BLaER1 treated with 17β-estradiol and CSF1 and Interleukin-3, amounts not matched to agents 10 nM and 100 nM (cell line): Measurements from ENCODE around the gene KRTAP4-7.
"Not testable (repeated sequence)": the region's sequence is repeated elsewhere in the genome, so short reads cannot be mapped to it uniquely, and the experiment has no call there.

Experiments
- H3K27ac ChIP-seq, 11 experiments: shearing (Covaris generic); formaldehyde crosslinking; 2 replicates each; pipeline ENCODE4 v1.8.1; 2022
- H3K27me3 ChIP-seq, 11 experiments: shearing (Covaris generic); formaldehyde crosslinking; 2 replicates each; pipeline ENCODE4 v1.8.1; 2022
- H3K36me3 ChIP-seq, 11 experiments: shearing (Covaris generic); formaldehyde crosslinking; 2 replicates each; pipeline ENCODE4 v1.8.1; 2022
- H3K4me1 ChIP-seq, 10 experiments: shearing (Covaris generic); formaldehyde crosslinking; 2 replicates each; pipeline ENCODE4 v1.8.1; 2022
- H3K4me2 ChIP-seq, 11 experiments: shearing (Covaris generic); formaldehyde crosslinking; 2 replicates each; pipeline ENCODE4 v1.8.1; 2022
- H3K4me3 ChIP-seq, 10 experiments: shearing (Covaris generic); formaldehyde crosslinking; 2 replicates each; pipeline ENCODE4 v1.8.1; 2022
- H3K9ac ChIP-seq, 11 experiments: shearing (Covaris generic); formaldehyde crosslinking; 2 replicates each; pipeline ENCODE4 v1.8.1; 2022
- H3K9me3 ChIP-seq, 11 experiments: shearing (Covaris generic); formaldehyde crosslinking; replicated peaks in 1 of 11; 2 replicates each; pipeline ENCODE4 v1.8.1; 2022
- H4K20me1 ChIP-seq, 11 experiments: shearing (Covaris generic); formaldehyde crosslinking; 2 replicates each; pipeline ENCODE4 v1.8.1; 2022
- Cebpa-rat ChIP-seq, 11 experiments: shearing (Covaris generic); IDR thresholded peaks; 2 replicates each; pipeline ENCODE4 v1.8.1; 2022

KRTAP4-7 gene

GRCh38 chr17:41096055-41096454, 12.1 kb downstream of the KRTAP4-7 start:
- no peak for TF ChIP-seq Cebpa-rat (IDR thresholded peaks at IDR 0.05)
- Histone ChIP-seq H3K4me2 (no peak overlapping the region), H3K4me1 (peaks cover 9 to 11% (median 11%) of the 10 kb centered on the region in 10 experiments), H3K27ac (no peak overlapping the region), H3K9me3 (peaks cover 19 to 35% (median 29%) of the 10 kb centered on the region in 11 experiments), H4K20me1 (no peaks in the 10 kb centered on the region), H3K9ac (no peak overlapping the region), H3K27me3 (no peaks in the 10 kb centered on the region), H3K36me3 (no peaks in the 10 kb centered on the region), H3K4me3 (no peak overlapping the region)

GRCh38 chr17:41098042-41098441, 14.1 kb downstream of the KRTAP4-7 start, which contains the start of gene KRTAP4-8:
TSS of gene KRTAP4-8 (minus strand) at chr17:41098142. CDS start at chr17:41098084, 58 bp downstream.
- Histone ChIP-seq H3K4me1 (peaks cover 9 to 11% (median 11%) of the 10 kb centered on the region in 10 experiments), H3K27me3 (no peaks in the 10 kb centered on the region), H3K4me2 (no peak within 1 kb of the TSS), H3K27ac (no peak within 1 kb of the TSS), H4K20me1 (no peaks in the 10 kb centered on the region), H3K4me3 (no peak within 1 kb of the TSS), H3K9ac (no peak within 1 kb of the TSS), H3K9me3 (peaks cover 13 to 17% (median 14%) of the 10 kb centered on the region in 11 experiments), H3K36me3 (no peaks in the 10 kb centered on the region)
- TF ChIP-seq Cebpa-rat (IDR thresholded peaks at IDR 0.05), result no peak

DNA sequence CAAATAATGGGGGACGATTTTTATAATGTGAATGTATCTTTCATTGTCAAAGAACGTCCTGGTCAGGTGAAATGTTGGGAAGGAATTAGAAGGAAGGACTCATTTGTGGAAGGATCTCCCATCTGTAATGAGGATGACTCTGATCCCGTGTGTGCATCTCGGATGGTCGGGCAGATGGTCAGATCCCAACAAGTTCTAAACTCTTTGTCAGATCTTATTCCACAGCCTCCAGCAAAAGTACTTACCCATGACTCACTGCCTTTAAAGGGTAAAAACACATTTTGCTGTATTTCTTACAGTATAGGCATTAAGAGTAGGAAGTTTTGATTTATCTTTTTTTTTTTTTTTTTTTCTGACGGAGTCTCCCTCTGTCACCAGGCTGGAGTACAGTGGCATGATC, 14.5 kb downstream of the KRTAP4-7 start:
- TF ChIP-seq Cebpa-rat (IDR thresholded peaks at IDR 0.05), result no peak
- H3K9ac ChIP-seq, result no peak overlapping the region
- no peak overlapping the region for H3K27ac ChIP-seq
- no peaks in the 10 kb centered on the region for H3K36me3 ChIP-seq
- no peak overlapping the region for H3K4me2 ChIP-seq
- no peak overlapping the region for H3K4me3 ChIP-seq
- H3K27me3 ChIP-seq, result no peaks in the 10 kb centered on the region
- H3K4me1 ChIP-seq, result peaks cover 9 to 11% (median 11%) of the 10 kb centered on the region in 10 experiments
- no peaks in the 10 kb centered on the region for H4K20me1 ChIP-seq
- H3K9me3 ChIP-seq, result peaks cover 8 to 13% (median 10%) of the 10 kb centered on the region in 11 experiments

DNA sequence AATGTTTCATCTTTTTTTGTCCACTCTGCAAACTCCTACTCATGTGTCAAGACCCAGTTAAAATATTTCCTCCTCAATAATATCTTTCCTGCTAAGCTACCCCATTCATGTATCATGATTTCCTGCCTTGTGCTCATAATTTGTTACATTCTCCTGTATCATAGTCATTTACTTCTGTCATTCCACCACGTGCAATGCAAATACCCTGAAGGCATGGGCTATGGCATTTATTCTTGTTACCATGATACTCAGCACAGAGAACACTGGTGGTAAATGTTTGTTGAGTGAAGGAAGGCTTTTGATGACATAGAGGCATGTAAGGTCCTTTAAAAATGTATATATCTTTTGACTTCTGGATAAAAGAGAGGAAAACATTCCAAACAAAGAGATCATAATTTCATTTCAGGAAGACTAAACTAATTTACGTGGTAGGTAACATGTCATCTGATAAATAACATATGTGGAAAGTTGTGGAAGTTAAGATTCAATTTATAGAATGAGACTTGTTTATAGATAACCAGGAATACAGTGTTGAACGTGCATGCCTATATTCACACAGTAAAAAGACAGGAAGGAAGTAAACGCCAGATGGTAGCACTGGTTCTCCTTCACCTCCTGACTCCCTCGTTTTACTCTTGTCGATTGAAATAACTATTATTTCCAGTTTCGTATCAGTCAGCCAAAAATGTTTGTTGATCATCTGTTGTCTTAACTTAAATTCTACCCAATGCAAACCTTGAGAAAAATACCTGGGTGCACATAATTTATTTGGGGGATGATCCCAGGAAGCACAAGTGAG, 15.9 kb downstream of the KRTAP4-7 start:
- H3K9ac ChIP-seq, H4K20me1 ChIP-seq, H3K27me3 ChIP-seq, H3K27ac ChIP-seq, H3K9me3 ChIP-seq, H3K36me3 ChIP-seq, H3K4me3 ChIP-seq: not testable (repeated sequence)
- Histone ChIP-seq H3K4me1 (peaks cover 9 to 11% (median 11%) of the 10 kb centered on the region in 10 experiments), H3K4me2 (peak overlapping the region in 10 of 11 experiments; percentile 34 to 72 (median 45); a peak in 17 of 22 replicates)

DNA sequence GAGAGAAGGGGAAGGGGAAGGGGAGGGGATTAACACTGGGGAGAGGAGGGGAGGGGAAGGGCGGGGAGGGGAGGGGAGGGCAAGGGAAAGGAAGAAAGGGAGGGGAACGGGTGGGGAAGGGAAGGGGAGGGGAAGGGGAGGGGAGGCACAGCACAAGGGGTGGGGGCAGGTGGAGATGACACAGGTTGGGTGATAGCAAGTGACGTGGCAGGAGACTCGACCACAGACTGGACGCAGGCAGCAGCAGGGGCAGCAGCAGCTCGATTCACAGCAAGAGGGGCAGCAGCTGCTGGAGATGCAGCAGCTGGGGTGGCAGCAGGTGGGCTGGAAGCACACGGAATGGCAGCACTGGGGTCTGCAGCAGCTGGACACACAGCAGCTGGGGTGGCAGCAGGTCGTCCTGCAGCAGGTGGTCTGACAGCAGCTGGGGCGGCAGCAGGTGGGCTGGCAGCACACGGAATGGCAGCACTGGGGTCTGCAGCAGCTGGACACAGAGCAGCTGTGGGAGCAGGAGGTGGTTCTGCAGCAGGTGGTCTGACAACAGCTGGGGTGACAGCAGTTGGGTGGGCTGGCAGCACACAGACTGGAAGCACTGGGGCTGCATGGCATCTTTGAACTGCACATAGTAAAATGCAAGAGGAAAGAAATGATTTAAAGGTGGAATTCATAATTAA, 17.8 kb downstream of the KRTAP4-7 start, which contains the start of gene KRTAP4-16:
Gene KRTAP4-16 (minus strand): TSS at position 624 of the 674 bp plus-strand sequence. CDS start 0 bp downstream, at position 624.
- H3K4me2 ChIP-seq, result no peak within 1 kb of the TSS
- H3K36me3 ChIP-seq, result no peaks in the 10 kb centered on the region
- H4K20me1 ChIP-seq, result no peaks in the 10 kb centered on the region
- no peaks in the 10 kb centered on the region for H3K27me3 ChIP-seq
- H3K9ac ChIP-seq, result no peak within 1 kb of the TSS
- peaks cover 9 to 11% (median 11%) of the 10 kb centered on the region in 10 experiments for H3K4me1 ChIP-seq
- H3K9me3 ChIP-seq, result no peaks in the 10 kb centered on the region; a peak in 2 of 22 replicates
- TF ChIP-seq Cebpa-rat (IDR thresholded peaks at IDR 0.05), result no peak
- no peak within 1 kb of the TSS for H3K4me3 ChIP-seq
- H3K27ac ChIP-seq, result no peak within 1 kb of the TSS

GRCh38 chr17:41103896-41104295, 19.9 kb downstream of the KRTAP4-7 start:
- Histone ChIP-seq H3K36me3 (no peaks in the 10 kb centered on the region), H3K27ac (no peak overlapping the region), H3K9ac (no peak overlapping the region), H3K9me3 (peaks cover 0 to 13% (median 3%) of the 10 kb centered on the region in 11 experiments; a peak in 5 of 22 replicates), H3K4me1 (peaks cover 19 to 25% (median 23%) of the 10 kb centered on the region in 10 experiments), H3K27me3 (no peaks in the 10 kb centered on the region), H4K20me1 (no peaks in the 10 kb centered on the region), H3K4me3 (no peak overlapping the region), H3K4me2 (no peak overlapping the region)
- TF ChIP-seq Cebpa-rat (IDR thresholded peaks at IDR 0.05), result no peak

GRCh38 chr17:41104386-41105038, 20.6 kb downstream of the KRTAP4-7 start:
- not testable (repeated sequence) for H3K9ac ChIP-seq, H3K4me3 ChIP-seq, H4K20me1 ChIP-seq, H3K4me2 ChIP-seq, H3K27ac ChIP-seq, H3K27me3 ChIP-seq, H3K36me3 ChIP-seq
- peaks cover 0 to 13% (median 3%) of the 10 kb centered on the region in 11 experiments; a peak in 5 of 22 replicates for H3K9me3 ChIP-seq
- peaks cover 19 to 25% (median 23%) of the 10 kb centered on the region in 10 experiments for H3K4me1 ChIP-seq

GRCh38 chr17:41105347-41105746, 21.4 kb downstream of the KRTAP4-7 start, which contains the start of gene KRTAP4-9:
TSS of gene KRTAP4-9 (plus strand) at chr17:41105389. CDS start at chr17:41105389, 0 bp downstream.
- not testable (repeated sequence) for H3K36me3 ChIP-seq, H3K4me3 ChIP-seq, H4K20me1 ChIP-seq, H3K27ac ChIP-seq, H3K27me3 ChIP-seq, H3K4me2 ChIP-seq, H3K9ac ChIP-seq
- peaks cover 0 to 16% (median 6%) of the 10 kb centered on the region in 11 experiments; a peak in 12 of 22 replicates for H3K9me3 ChIP-seq
- peaks cover 11 to 17% (median 15%) of the 10 kb centered on the region in 10 experiments for H3K4me1 ChIP-seq
